Stimulated activated CD8-positive, alpha-beta memory T cell treated with anti-CD3 and anti-CD28 coated beads, Interleukin-12 subunit alpha, Interleukin-12 subunit beta, amount 100 ng/mL, for 4 hours (primary cell): ENCODE results near the gene ATG16L1.

Experiments used
- DNase-seq: peaks from one replicate; pipeline ENCODE4 v3.0.0-alpha.2; 2020; ENCODE audit warnings: low read depth

Gene ATG16L1

DNA sequence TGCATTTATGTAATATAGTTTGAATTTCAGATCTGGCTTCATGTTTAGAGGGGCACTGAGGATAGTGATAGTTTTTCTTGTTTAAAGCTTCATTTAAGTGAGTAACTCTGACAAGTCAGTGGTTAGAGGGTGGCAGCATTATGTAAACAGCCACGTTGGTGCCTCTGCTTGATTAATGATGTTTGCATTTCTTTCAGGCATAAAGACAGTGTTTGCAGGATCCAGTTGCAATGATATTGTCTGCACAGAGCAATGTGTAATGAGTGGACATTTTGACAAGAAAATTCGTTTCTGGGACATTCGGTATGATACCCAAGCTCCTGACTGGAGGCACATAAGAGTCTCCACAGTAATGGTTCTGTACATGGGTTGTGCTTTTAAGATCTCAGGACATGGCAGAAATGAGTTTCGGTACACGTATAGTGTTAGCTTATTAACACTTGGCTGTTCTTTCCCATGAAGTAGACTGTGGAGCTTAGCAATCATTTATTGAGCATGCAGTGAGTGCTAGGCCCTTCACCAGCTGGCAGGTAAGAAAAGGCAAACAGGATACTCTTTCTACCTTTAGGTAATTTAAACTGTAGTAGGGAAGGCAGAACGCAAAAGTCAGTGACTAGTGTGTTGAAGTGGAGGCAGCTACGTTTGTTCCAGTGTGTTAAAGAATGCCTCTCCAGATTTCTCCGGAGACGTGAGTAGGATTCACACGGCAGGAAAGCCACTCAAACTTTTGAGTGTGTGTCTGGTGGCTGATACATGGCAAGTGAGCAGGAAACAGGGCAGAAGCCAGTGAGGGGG, 38.8 kb downstream of the ATG16L1 start:
- no peak for DNase-seq

DNA sequence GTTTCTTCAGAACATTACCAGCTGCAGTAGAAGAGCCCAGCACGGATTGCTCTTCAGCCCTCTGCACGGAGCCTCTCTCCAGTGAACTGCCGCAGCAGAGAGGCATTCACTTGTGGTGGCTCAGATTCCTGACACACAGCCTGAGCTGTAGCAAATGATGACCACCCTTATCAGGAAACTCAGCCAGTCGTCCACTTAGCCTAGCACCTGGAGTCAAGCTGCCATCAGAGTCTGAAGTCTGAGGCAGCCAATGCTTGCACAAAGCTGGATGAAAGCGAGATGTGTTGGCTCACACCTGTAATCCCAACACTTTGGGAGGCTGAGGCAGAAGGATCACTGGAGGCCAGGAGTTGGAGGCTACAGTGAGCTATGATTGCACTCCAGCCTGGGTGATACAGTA, 44.4 kb downstream of the ATG16L1 start:
- DNase-seq: no peak

DNA sequence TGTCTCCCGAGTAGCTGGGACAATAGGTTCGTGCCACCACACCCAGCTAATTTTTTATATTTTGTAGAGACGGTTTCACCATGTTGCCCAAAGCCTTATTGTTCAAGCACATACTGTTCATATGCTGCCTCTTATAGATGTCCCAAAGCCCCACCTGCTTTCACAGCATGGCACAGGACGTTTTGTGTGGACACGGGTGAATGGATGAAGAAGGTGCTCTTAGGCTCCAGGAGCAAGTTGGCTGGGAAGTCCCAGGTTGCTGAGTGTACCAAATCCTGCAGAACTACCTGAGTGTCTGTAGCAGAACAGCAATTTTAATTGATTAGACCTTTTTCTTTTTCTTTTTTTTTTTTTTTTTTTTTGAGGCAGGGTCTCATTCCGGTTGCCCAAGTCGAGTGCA, 45.6 kb downstream of the ATG16L1 start:
- DNase-seq: no peak

DNA sequence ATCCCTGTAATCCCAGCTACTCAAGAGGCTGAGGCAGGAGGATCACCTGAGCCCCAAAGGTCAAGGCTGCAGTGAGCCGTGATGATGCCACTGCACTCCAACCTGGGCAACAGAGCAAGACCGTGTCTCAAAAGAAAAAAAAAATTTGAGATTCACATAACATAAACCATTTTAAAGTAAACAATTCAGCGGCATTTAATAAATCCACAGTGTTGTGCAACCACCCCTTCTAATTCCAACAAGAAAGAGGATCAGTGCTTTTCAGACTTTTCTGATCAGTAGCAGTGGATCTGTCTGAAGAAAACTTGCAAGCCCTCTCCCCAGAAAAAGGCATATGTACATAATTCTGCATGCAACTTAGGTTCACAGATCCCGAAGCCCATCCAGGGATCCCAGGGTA, 48.9 kb downstream of the ATG16L1 start:
- no peak for DNase-seq

DNA sequence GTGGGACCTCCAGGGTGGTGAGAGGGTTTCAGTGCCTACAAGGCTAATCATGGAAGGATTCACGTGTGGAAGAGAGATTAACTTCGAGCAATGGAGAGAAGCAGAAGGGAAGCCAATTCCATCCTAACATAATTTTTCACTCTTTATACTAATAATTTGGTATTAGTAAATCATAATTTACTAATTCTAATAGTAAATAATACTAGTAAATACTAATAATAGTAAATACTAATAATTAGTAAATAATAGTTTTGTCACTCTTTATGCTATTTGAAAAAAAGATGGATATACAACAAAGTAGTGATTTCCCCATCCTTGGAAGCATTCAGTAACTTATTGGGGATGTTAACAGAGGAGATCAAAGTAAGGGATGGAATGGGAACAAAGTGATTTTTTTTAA, 49.8 kb downstream of the ATG16L1 start:
- DNase-seq: no peak

DNA sequence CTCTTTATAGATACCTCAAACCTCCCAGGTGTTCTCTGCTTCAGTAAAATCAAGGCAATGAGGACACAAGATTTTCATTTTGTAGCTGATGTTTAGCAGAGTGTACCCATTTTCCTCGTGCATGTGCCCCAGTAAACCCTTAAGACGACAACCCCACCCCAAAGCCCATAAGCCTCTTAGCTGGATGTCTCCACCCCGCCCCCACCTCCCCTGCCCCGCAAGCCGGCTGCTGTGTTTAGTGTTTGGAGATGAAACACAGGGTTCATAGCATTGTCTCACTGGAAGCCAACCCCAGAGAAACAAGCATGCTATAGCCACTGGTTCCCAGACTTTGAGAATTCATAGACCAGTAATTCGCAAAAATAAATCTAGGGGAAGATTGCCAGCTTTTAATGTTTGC, 50.3 kb downstream of the ATG16L1 start:
- no peak for DNase-seq

DNA sequence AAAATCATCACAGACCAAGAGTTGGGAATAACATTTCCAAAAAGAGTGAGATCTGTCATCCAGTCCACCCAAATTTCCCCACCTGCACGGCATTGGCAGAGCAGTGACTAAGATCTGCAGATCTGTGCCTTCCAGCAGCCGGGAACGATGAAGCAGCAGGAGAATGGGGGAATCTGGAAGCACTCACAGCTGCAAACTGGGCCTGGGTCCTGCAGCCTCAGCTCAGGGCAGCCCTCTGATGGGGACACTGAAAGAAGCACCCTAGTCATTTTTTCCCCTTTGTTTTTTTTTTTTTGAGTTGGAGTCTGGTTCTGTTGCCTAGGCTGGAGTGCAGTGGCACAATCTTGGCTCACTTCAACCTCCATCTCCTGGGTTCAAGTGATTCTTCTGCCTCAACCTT, 51.8 kb downstream of the ATG16L1 start:
- DNase-seq: no peak

DNA sequence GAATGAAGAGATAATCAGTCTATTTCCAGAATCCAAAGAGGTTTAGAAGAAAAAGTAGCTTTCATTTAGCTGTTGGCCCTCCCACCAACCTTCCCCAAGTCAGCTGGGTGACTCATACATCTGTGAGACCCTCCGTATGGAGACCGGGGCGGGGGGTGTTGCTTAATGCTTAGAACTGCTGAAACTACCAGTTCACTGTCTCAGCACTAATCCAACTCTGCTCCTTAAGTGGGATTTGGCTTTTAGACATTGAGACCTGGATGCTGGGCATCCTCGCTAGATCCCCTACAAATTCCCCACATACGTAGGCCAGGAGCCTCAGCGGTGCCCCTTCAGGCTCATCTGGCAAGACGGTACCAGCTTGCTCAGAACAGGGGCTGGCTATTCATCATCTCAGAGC, 56.1 kb downstream of the ATG16L1 start, which contains the start of gene SAG:
Gene SAG (plus strand): TSS at position 252 of the 400 bp plus-strand sequence. CDS start 1,374 bp downstream, outside the sequence.
- DNase-seq: no peak

DNA sequence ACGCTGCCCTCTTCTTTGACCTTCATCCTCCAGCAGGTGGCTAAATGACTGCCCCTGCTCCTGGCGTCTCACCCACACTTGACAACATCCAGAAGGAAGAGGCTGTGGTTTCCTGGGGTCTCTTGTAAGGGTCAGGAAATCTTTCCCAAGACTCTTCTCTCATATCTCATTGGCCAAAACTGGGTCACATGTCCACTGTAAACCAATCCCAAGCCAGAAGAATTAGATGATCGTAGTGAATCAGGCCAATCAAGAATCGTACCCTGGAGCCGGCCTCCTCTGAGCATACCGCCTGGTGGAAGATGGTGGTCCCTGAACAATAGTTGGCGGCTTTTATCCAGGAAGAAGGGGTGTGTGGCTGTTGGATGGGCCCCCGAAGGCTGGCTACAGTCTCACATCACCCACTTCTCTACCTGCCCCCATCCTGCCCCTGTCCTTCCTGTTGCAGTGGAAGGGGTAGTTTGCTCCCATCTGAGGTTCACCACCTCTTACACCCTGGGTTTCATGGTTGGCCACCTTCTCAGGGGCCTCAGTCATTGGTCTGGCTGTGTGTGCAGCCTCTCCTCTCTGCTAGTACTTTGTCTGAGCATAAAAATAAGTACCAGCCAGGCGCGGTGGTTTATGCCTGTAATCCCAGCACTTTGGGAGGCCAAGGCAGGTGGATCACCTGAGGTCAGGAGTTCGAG, 59.9 kb downstream of the ATG16L1 start:
- DNase-seq: no peak

DNA sequence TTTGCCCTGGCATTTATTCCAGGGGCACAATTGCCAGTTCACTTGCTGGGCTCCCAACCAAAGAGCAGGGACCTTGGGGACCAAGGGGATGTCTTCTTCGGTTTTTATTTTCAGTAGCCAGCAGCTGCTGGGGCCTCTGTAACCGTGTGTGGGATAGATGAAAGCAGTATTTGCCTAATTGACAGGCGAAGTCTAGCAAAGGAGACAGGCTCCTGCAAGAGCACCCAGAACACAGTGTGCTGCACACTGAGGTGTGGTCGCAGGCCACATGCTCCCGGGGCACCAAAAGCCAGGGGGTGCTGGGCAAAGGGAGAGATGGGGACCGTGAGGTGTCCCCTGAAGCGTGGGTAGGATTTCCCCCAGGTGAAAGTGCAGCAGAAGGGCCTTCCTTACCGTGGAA, 61.4 kb downstream of the ATG16L1 start:
- DNase-seq: no peak

DNA sequence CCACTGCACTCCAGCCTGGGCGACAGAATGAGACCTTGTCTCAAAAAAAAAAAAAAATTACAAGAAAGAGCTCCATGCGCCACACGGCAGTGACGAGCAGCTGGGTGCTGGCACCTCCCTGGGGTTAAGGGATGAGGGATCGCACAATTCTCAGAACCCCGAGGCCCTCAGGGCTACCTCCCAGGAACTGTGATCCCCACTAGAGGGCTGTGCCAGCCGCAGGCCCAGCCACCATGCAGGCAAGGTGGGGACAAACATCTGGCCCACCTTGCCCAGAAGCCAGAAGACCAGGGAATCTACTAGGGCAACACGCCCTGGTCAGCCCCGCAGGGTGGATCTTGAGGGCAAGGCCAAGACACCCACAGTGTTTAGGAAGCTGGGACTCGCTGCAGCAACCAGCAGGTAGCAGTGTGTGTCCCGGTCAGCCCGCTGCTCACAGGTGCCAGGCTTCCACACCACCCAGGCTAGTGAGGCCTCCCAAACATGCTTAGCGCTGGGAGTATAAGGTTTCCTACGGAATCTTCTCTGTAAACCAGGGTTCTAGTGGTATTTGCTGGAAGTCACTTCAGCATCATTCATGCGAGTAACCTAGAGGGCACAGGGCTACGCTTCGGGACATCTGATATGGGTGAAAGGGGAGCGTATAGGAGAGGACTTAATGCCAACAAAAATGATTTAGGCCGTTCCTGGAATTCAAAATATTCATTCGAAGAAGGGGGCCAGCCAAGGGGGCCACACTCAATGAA, 62.9 kb downstream of the ATG16L1 start:
- no peak for DNase-seq

DNA sequence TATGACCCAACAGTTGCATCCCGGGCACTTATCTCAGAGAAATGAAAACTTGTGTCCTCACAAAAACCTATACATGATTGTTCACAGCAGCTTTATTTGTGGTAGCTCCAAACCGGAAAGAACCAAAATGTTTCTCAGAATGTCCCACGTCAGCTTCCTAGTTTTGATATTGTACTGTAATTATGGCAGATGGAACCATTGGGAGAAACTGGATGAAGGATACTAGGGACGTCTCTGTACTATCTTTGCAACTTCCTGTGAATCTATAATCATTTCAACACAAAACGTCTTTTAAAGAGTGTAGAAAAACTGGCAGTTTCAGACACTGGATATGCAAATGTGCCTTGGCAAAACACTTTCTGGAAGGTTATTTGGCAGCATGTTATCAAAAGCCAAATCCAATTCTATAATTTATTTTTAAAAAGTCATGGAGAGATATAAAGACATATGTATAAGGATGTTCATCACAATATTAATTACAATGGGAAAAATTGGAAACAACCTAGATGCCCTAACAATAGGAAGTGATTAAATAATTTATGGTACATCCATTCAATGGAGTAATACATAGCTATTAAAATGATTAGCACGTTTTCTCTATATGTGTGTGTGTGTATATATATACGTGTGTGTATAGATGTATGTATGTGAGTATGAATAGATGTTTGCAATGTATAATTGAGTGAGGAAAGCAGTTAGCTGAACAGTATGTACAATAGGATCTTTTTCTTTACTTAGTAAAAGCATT, 65.9 kb downstream of the ATG16L1 start:
- DNase-seq: no peak

DNA sequence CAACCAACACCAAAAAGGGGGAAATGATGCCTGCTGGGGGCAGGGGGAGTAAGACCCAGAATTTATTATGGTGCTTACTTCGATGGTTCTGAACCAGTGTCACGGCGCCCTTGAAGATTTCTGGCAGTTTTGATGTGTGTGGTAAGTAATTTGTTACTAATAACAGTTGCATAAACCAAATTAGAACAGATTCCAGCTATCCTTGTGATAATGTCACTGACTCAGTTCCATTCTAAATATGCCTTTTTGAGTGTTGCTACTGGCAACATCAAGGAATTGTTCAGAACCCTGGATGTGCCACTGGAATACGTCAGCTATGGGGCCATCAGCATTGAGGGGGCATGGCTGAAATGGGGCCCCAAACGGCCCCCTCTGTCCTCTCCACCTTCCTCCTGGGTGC, 67.8 kb downstream of the ATG16L1 start:
- no peak for DNase-seq

DNA sequence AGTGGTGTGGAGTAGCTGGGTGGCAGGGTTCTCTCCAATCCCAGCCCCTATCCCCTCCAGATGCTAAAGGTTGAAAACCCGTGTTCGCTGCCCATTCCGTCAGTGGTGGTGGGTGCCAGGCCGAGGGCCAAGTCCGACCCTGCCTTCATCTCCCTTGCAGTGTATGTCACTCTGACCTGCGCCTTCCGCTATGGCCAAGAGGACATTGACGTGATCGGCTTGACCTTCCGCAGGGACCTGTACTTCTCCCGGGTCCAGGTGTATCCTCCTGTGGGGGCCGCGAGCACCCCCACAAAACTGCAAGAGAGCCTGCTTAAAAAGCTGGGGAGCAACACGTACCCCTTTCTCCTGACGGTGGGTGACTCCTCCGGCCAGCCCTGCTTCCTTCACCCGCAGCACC, 69.0 kb downstream of the ATG16L1 start:
- no peak for DNase-seq

DNA sequence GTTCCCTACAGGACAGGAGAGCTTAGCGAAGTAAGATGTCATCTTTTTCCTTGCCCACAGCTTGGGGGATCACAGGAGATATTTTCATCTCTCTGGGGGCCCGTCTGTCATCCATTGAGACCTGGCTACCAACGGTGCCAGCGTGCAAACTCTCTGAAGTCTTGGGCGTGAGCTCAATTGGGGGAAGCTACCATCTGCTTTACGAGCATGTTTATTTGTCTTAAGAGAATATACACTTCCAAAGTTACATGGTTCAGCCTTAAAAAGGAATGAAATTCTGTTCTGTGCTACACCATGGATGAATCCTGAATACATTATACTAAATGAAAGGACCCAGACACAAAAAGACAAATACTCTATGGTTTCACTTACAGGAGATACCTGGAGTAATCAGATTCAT, 69.7 kb downstream of the ATG16L1 start:
- no peak for DNase-seq

DNA sequence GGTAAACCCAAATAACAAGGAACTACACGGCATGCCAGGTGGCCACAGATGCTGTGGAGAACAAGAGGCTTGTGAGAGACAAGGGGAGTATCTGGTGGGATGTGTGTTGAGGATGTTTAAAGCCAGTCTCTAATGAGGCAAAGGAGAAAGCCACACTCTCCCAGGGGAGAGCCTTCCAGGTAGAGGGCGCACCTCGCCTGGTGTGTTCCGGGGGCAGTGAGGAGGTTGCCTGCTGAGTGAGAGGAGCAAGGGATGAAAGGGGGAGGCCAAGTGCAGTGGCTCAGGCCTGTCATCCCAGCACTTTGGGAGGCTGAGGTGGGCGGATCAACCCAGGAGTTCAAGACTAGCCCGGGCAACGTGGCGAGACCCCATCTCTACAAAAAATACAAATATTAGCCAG, 72.4 kb downstream of the ATG16L1 start:
- no peak for DNase-seq

DNA sequence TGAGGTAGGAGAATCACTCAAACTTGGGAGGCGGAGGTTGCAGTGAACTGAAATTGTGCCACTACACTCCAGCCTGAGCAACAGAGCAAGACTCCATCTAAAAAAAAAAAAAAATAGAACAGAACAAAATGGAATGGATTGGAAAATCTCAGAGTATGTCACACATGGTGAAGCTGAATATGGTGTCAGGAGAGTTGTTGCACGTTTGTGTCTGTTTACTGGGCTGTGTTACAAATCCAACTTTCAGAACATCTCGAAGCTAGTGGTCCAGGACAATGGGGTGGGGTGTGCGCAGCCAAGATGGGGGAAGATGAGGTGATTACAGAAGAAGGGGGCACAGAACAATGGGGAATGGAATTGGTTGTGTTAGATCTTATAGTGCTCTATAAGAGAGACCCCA, 73.8 kb downstream of the ATG16L1 start:
- DNase-seq: no peak

DNA sequence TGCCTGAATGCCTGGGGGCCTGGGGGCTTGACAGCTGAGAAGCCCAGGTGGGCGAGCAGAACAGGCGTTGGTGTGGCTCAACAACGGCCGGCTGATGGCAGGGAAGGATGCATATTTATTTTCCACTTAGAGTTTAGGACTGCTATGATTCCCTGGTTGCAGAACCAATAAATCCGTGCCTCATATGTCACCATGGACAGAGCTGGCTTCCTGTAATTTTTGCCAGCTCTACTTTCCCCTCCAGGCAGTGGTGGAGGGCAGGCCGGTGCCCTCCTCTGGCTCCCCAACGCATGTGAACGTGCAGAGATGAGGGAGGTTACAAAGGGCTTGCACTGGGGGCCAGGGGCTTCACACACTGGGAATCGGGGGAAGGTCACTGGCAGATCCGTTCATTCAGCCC, 74.3 kb downstream of the ATG16L1 start:
- no peak for DNase-seq

DNA sequence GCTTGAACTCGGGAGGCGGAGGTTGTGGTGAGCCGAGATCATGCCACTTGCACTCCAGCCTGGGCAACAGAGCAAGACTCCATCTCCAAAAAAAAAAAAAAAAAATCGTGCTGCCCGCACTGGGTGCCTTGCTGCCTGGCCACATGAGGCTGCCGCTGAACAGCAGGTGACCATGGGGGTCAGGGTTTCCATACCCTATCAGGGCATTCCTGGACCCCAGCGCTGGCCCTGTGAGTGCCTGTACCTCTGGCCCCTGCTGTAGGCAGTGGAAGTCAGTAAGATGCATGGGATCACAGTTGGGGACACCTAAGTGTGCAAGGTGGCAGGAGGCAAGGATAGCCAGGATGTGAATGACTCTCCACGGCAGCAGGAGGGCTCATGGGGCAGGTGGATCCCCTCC, 75.0 kb downstream of the ATG16L1 start:
- no peak for DNase-seq

DNA sequence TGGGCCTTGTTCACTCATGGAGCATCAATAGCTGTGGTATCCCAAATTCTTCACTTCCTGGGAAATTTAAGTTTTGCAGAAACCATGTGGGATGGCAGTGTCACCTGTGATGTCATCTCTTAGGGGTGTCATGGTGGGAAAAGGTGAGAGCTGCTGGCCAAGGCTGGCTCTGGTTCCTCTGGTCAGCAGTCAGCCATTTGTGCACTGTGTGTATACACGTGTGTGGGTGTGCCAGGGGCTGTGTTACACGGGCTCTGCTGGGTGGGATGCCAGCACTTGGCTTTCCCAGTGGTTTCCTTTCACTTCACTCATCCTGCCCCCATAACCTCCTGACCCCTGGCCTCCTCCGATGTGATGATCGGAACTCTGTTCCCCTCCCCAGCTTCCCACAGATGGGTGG, 77.4 kb downstream of the ATG16L1 start:
- DNase-seq: no peak

DNA sequence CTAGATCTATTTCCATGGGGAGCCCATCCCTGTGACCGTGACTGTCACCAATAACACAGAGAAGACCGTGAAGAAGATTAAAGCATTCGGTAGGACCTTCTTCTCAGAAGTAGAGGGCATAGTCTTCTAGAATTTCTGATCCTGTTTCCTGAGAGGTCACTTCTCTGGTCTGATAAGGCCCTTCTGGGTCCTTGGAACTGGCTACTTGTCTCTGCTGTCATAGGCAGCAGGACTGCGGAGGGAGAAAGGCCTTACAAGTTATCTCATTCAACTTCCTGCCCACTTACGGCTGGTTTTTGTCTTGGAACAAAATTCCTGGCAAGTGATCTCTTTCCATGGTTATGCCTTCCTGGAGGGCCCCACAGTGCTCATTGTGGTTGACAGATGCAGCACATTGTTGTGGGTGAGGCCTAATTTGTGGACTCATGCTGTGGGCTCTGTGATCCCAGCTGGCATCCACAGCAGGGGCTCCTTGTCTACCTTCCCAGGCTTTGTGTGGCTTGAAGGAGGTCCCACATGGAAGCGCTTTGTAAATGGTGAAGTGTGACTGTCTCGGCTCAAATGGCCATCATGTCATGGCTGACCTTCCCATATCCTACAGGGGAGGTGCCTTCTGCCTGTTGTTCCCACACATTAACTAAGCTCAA, 78.1 kb downstream of the ATG16L1 start:
- no peak for DNase-seq

DNA sequence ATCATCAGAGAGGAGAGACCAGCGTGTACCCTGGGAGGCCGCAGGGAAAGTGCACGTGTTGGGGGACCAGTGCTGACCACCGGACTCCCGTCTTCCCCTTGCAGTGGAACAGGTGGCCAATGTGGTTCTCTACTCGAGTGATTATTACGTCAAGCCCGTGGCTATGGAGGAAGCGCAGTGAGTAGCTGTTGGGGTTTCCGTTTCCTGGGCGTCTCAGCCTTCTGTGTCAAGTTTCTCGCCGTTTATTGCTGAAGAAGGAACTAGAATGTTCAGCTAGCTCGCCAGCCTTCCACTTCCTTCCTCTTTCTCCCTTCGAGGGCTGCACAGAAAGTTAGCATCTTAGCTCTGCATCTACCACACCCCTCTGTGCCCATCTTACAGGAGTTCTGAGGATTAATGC, 80.1 kb downstream of the ATG16L1 start:
- peak; percentile 61 for DNase-seq
